SU-DHL-6 (cell line): ENCODE data around the gene FOXO3.
A peak's percentile ranks its signal among the peaks of the same experiment; 100 is the strongest.

Experiments
- H2AFZ ChIP-seq: fragments of 200-600 bp; sonication (generic); 2 replicates; pipeline ENCODE4 v1.6.1; 2014; ENCODE audit warnings: low read depth, mild to moderate bottlenecking, moderate library complexity, mixed read lengths, antibody characterized with exemption, low read length; ENCODE audit not compliant: severe bottlenecking
- H3F3A ChIP-seq: fragments of 200-600 bp; shearing (Covaris generic); 2 replicates; pipeline ENCODE4 v1.6.0; 2016; ENCODE audit warnings: antibody characterized with exemption, mild to moderate bottlenecking; ENCODE audit not compliant: insufficient read depth
- H3K27ac ChIP-seq: fragments of 200-600 bp; sonication (generic); 2 replicates; pipeline ENCODE4 v1.5.1; 2016; ENCODE audit warnings: low read depth, mild to moderate bottlenecking, low read length, moderate library complexity, mixed read lengths
- H3K27me3 ChIP-seq: fragments of 200-600 bp; sonication (generic), shearing (Covaris generic); 2 replicates; pipeline ENCODE4 v1.6.0; 2014; ENCODE audit warnings: mild to moderate bottlenecking, low read length
- H3K36me3 ChIP-seq: fragments of 200-600 bp; sonication (generic); 2 replicates; pipeline ENCODE4 v1.6.1; 2014; ENCODE audit warnings: mild to moderate bottlenecking, low read length, mixed read lengths
- H3K4me2 ChIP-seq: fragments of 300-600, 200-600 bp; shearing (Covaris generic), sonication (generic); 2 replicates; pipeline ENCODE4 v1.6.0; 2014; ENCODE audit warnings: low read length, low read depth, mild to moderate bottlenecking; ENCODE audit not compliant: poor library complexity, severe bottlenecking
- H3K4me3 ChIP-seq: fragments of 200-600 bp; sonication (generic); 2 replicates; pipeline ENCODE4 v1.5.1; 2014; ENCODE audit warnings: antibody characterized with exemption, low read length, mild to moderate bottlenecking, mixed read lengths; ENCODE audit not compliant: insufficient read depth, poor library complexity, severe bottlenecking
- H3K79me2 ChIP-seq: fragments of 200-600 bp; sonication (generic); 2 replicates; pipeline ENCODE4 v1.6.1; 2014; ENCODE audit warnings: mild to moderate bottlenecking, low read length, moderate library complexity; ENCODE audit not compliant: insufficient read depth
- H3K9ac ChIP-seq: fragments of 200-600 bp; sonication (generic); 2 replicates; pipeline ENCODE4 v1.7.0; 2014; ENCODE audit warnings: mild to moderate bottlenecking, low read length
- H3K9me2 ChIP-seq: fragments of 200-600 bp; sonication (generic); replicated peaks from 2 replicates; pipeline ENCODE4 v1.6.1; 2014; ENCODE audit warnings: low read length; ENCODE audit not compliant: insufficient read depth
- H3K9me3 ChIP-seq: fragments of 200-600 bp; sonication (generic); 2 replicates; pipeline ENCODE4 v1.6.1; 2014; ENCODE audit warnings: low read length, mixed read lengths; ENCODE audit not compliant: insufficient read depth
- H4K20me1 ChIP-seq: fragments of 200-600 bp; sonication (generic); 2 replicates; pipeline ENCODE4 v1.6.1; 2014; ENCODE audit warnings: low read depth, mild to moderate bottlenecking, antibody characterized with exemption, low read length, moderate library complexity, mixed read lengths
- CTCF ChIP-seq: fragments of 200-600 bp; sonication (generic); IDR thresholded peaks from one replicate; pipeline ENCODE4 v1.5.1; 2017; ENCODE audit warnings: antibody characterized with exemption, mild to moderate bottlenecking, low read length, moderate library complexity; ENCODE audit not compliant: insufficient read depth, poor library complexity, severe bottlenecking
- EZH2phosphoT487 ChIP-seq: fragments of 200-600 bp; sonication (generic), shearing (Covaris generic); conservative IDR thresholded peaks from 2 replicates; pipeline ENCODE4 v1.6.1; 2018; ENCODE audit warnings: mild to moderate bottlenecking, antibody characterized with exemption, low read length, moderate library complexity, mixed read lengths

The FOXO3 gene

GRCh38 chr6:108564178-108564577 is 3.5 kb downstream of the FOXO3 start:
- no peaks in the 10 kb centered on the region for H3K9me3 ChIP-seq
- peaks cover 29% of the 10 kb centered on the region for H3F3A ChIP-seq
- H3K9me2 ChIP-seq, result no peaks in the 10 kb centered on the region
- H3K27me3 ChIP-seq, result no peaks in the 10 kb centered on the region
- no peak overlapping the region for H2AFZ ChIP-seq
- peaks cover 7% of the 10 kb centered on the region; the same call in 1 of the 2 replicates for H4K20me1 ChIP-seq
- H3K79me2 ChIP-seq, result no peaks in the 10 kb centered on the region
- no peak for TF ChIP-seq EZH2phosphoT487
- TF ChIP-seq CTCF, result no peak
- H3K9ac ChIP-seq, result no peak overlapping the region
- no peak overlapping the region for H3K4me3 ChIP-seq
- no peaks in the 10 kb centered on the region for H3K36me3 ChIP-seq
- H3K4me2 ChIP-seq, result no peak overlapping the region
- H3K27ac ChIP-seq, result no peak overlapping the region

- H3K79me2 ChIP-seq, result no peaks in the 10 kb centered on the region
Observed at GRCh38 chr6:108565091-108565766, 4.5 kb downstream of the FOXO3 start.

GRCh38 chr6:108565893-108566292 is 5.2 kb downstream of the FOXO3 start:
- Histone ChIP-seq H3K4me2 (peak overlapping the region; percentile 39), H3F3A (peaks cover 29% of the 10 kb centered on the region), H3K36me3 (no peaks in the 10 kb centered on the region), H3K9me2 (no peaks in the 10 kb centered on the region), H4K20me1 (peaks cover 7% of the 10 kb centered on the region; the same call in 1 of the 2 replicates), H3K4me3 (no peak overlapping the region), H3K79me2 (no peaks in the 10 kb centered on the region), H3K9me3 (no peaks in the 10 kb centered on the region), H3K27ac (peak overlapping the region; percentile 7; the same call in 1 of the 2 replicates), H3K27me3 (no peaks in the 10 kb centered on the region), H3K9ac (no peak overlapping the region), H2AFZ (no peak overlapping the region)
- TF ChIP-seq EZH2phosphoT487, result no peak
- TF ChIP-seq CTCF, result no peak

More at GRCh38 chr6:108565091-108565766, 4.5 kb downstream of the FOXO3 start:
- H3K9me2 ChIP-seq, result no peaks in the 10 kb centered on the region
- no peak overlapping the region for H3K9ac ChIP-seq
- no peak overlapping the region for H2AFZ ChIP-seq
- H3K4me3 ChIP-seq, result no peak overlapping the region
- no peaks in the 10 kb centered on the region for H3K36me3 ChIP-seq
- H4K20me1 ChIP-seq, result peaks cover 7% of the 10 kb centered on the region; the same call in 1 of the 2 replicates
- TF ChIP-seq CTCF (no peak), EZH2phosphoT487 (no peak)
- H3K27ac ChIP-seq, result peak overlapping the region; percentile 7
- H3K4me2 ChIP-seq, result peak overlapping the region; percentile 39
- no peaks in the 10 kb centered on the region for H3K27me3 ChIP-seq
- peaks cover 29% of the 10 kb centered on the region for H3F3A ChIP-seq
- H3K9me3 ChIP-seq, result no peaks in the 10 kb centered on the region
